NCI-H524 treated with DMSO at 0.1 percent for 48 hours (cell line): Measurements from ENCODE around the gene BRCA2.
"Not testable (repeated sequence)": the region's sequence is repeated elsewhere in the genome, so short reads cannot be mapped to it uniquely, and the experiment has no call there.

Experiments used
- DNase-seq: peaks from one replicate; lab custom pipeline; 2025; lab: John Stamatoyannopoulos, UW

BRCA2 gene

DNA sequence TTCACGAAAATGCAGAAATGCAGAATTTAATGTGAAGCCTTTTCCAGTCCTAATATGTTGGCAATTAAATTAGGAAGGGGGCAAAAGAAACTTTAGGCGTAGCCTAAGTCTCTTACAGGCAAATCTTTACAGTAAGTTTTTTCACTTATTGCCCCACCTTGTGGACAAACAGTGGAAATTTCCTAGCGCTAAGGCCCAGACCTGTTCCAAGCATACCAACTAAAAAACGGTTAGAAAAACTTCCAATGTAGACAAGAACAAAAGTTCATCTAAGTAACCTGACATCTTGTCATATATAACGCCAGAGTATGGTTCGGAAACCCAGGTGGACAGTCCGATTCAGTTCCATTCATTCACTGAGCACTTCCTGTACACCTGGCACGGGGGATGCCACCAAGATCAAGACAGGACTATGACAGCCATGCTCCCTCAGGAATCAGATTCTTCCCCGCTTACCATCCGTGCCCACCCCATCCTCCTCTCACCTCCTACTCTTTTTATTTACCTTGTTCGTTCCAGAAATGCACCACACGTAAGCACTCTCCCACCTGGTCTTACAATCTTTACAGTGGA lies 5.1 kb upstream of the BRCA2 start:
- peak; percentile 26 for DNase-seq

DNA sequence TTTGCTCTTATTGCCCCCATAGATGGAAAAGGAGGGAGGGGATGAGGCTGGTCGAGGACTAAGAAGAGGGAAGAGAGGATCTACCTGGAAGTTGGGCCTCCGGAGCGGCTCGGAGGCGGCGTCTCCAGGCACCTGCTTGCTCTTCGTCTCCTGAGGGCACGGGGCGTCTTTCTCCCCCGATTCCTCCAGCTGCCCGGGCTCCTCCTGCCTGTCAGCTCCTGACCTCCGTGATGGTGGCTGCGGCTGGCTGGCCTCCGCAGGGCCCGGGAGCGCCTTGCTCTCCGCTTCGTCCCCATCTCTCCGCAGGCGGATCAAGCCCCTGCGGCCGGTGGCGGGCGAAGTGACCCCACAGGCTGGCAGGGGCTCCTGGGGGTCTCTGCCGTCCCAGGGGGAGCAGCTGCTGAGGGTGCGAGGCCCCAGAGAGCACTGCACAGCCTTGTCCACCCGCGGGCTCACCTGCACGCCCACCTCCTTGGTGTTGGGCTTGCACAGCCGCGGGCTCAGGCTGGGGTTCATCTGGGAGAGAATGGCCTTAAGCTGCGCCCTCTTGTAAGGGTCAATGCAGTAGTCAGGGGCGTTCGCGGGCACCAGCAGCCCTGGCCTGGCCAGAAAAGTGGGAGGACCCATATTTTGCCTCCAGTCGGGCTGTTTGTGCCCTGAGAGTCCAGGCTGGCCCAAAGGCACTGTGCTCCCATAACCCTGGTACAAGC lies 4.0 kb upstream of the BRCA2 start:
- DNase-seq = no peak

DNA sequence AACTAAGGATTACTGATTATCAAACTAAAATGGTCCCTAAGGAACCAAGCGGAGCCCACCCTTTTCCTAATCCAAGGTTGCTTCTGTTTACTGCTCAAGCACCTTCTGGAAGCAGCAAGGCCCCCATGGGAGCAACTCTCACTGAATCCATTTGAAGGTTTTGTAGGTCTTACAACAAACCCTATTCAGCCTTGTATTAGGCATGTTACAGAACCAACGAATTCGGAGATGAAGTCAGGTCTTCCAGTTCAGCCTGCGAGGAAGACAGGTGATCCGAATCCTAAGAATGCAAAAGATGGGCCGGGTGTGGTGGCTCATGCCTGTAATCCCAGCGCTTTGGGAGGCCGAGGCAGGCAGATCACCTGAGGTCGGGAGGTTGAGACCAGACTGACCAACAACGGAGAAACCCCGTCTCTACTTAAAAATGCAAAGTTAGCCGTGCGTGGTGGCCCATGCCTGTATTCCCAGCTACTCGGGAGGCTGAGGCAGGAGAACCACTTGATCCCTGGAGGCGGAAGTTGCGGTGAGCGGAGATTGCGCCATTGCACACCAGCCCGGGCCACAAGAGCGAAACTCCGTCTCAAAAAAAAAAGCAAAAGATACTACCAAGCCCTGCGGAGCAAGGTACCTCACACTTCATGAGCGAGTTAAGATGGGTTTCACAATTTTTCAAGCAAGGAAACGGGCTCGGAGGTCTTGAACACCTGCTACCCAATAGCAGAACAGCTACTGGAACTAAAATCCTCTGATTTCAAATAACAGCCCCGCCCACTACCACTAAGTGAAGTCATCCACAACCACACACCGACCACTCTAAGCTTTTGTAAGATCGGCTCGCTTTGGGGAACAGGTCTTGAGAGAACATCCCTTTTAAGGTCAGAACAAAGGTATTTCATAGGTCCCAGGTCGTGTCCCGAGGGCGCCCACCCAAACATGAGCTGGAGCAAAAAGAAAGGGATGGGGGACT lies 754 bp upstream of the BRCA2 start:
- no peak for DNase-seq

DNA sequence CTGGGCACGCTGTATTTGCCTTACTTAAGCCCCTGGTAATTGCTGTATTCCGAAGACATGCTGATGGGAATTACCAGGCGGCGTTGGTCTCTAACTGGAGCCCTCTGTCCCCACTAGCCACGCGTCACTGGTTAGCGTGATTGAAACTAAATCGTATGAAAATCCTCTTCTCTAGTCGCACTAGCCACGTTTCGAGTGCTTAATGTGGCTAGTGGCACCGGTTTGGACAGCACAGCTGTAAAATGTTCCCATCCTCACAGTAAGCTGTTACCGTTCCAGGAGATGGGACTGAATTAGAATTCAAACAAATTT lies 676 bp downstream of the BRCA2 start:
- peak; percentile 91 for DNase-seq

DNA sequence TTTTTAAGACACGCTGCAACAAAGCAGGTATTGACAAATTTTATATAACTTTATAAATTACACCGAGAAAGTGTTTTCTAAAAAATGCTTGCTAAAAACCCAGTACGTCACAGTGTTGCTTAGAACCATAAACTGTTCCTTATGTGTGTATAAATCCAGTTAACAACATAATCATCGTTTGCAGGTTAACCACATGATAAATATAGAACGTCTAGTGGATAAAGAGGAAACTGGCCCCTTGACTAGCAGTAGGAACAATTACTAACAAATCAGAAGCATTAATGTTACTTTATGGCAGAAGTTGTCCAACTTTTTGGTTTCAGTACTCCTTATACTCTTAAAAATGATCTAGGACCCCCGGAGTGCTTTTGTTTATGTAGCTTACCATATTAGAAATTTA lies 1.2 kb downstream of the BRCA2 start:
- DNase-seq = no peak

DNA sequence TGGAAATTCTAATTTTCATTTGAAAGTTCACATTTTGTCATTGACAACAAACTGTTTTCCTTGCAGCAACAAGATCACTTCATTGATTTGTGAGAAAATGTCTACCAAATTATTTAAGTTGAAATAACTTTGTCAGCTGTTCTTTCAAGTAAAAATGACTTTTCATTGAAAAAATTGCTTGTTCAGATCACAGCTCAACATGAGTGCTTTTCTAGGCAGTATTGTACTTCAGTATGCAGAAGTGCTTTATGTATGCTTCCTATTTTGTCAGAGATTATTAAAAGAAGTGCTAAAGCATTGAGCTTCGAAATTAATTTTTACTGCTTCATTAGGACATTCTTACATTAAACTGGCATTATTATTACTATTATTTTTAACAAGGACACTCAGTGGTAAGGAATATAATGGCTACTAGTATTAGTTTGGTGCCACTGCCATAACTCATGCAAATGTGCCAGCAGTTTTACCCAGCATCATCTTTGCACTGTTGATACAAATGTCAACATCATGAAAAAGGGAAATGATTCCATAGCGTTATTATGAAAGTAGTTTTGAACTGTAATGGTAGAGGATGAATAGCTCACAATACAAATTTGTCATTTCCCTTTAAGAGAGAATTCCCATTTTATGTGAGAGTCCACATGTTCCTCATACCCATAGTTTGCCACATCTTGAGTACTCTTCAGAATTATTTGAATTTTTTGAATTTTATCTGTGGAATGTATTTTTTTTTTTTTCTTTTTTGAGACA lies 2.6 kb downstream of the BRCA2 start:
- DNase-seq = no peak

DNA sequence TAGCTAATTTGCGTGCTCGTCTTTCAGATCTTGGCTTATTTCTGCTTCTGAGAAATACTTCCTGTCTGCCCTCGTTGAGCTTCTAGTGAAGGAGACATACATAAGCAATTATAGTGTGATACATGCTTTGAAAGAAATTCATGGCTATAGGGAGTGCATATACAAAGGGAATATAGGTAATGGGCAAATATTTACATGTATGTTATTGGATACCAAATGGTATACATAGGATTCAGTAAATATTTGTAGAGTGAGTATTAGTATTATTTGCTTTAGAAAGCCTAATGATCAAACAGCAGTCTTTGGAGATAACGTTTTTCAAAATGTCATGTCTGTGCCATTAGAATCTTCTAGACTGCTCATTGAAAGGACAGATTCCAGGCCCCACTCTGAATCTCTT lies 5.2 kb downstream of the BRCA2 start:
- DNase-seq = no peak

DNA sequence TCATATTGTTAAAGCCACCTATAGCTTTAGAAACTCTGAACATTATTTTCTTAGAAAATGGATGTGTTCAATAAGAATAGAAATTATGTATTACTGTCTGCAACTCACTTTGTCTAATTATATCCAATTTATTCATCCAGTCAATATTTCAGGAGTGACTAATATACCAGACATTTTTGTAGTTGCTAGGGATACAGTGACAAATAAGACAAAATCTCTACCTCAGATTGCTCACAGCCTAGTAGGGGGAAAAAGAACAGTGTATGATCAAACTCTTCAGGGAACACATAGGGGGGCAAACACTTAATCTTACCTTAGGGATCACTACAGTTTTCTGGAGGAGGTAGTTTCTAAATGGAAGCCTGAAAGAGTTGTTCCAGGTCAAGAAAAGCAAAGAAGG lies 8.6 kb downstream of the BRCA2 start:
- no peak for DNase-seq

DNA sequence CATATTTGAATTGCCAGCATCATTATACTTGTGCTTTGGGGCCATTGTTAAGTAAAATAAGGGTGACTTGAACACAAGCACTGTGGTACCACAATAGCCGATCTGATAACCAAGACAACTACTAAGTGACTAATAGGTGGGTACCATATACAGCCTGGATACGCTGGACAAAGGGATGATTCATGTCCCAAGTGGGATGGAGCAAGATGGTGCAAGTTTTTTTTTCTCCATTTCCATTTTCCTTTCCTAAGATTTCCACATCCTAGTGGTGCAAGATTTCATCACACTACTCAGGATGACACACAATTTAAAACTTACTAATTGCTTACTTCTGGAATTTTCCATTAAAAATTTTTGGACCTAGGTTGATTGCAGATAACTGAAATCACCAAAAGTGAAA lies 15.1 kb downstream of the BRCA2 start:
- DNase-seq = no peak

DNA sequence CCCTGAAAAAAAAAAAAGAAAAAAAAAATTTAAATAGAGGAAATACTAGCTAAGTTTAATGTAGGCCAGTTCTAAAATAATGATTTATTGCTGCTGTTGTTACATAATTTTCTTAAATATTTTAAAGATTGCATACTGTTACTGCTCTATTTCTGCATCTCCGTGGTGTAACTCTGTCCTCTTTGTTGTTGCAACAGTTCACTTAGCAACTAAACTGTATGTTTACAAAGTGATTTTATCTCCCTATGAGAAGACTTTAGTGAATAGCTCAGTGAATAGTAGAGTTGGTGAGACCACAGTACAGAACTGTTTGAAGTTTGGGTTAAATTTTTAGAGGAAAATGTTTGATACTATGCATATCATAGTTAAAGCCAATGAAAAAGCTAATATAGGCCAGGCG lies 19.4 kb downstream of the BRCA2 start:
- no peak for DNase-seq

DNA sequence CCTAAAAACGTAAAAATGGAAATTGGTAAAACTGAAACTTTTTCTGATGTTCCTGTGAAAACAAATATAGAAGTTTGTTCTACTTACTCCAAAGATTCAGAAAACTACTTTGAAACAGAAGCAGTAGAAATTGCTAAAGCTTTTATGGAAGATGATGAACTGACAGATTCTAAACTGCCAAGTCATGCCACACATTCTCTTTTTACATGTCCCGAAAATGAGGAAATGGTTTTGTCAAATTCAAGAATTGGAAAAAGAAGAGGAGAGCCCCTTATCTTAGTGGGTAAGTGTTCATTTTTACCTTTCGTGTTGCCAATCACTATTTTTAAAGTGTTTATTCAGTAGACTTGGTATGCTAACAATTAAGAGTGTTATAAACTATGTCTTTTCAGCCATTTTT lies 25.6 kb downstream of the BRCA2 start:
- DNase-seq = no peak

DNA sequence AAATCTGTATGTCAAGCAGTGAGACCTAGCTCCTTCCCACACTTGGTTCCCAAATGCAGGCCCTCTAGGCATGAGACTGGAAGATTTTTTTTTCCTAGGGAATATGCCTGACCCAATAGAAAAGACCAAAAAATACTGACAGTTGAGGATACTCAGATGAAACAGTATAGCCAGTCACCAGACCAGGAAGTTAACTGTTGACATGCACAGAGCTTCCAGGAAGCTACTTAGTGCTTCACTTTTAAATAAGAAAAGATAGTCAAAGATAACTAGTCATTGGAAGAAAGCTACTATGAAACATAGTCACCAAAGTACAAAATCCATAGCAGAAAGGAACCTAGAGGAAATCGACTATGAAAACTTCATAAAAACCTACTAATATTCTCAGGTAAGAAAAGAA lies 32.3 kb downstream of the BRCA2 start:
- no peak for DNase-seq

DNA sequence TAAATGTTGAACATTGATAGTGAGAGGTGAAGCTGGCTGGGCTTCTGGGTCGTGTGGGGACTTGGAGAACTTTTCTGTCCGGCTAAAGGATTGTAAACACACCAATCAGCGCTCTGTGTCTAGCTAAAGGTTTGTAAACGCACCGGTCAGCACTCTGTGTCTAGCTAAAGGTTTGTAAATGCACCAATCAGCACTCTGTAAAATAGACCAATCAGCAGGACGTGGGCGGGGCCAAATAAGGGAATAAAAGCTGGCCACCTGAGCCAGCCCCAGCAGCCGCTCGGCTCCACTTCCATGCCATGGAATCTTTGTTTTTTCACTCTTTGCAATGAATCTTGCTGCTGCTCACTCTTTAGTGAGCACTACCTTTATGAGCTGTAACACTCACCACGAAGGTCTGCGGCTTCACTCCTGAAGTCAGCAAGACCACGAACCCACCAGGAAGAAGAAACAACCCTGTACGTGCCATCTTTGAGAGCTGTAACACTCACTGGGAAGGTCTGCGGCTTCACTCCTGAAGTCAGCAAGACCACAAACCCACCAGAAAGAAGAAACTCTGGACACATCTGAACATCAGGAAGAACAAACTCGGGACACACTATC lies 35.6 kb downstream of the BRCA2 start:
- not testable (repeated sequence) for DNase-seq

DNA sequence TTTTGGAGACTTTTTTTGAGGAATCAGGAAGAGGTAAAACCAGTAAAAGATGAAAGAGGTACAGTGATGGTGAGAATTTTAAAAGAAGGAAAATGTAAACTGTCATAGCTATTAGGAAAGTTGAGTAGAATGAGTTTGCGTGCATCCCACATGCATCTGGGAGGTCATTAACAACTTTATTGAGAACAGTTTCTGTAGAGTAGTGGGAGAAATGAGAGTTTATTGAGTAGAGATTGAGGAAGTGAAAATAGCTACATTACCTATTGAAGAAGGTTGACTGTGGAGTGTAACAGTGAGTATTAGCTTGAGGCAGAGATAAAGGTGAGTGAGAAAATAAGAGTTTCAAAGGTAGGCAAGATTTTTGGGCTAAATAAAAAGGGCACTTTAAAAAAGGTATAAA lies 38.7 kb downstream of the BRCA2 start:
- DNase-seq = no peak

DNA sequence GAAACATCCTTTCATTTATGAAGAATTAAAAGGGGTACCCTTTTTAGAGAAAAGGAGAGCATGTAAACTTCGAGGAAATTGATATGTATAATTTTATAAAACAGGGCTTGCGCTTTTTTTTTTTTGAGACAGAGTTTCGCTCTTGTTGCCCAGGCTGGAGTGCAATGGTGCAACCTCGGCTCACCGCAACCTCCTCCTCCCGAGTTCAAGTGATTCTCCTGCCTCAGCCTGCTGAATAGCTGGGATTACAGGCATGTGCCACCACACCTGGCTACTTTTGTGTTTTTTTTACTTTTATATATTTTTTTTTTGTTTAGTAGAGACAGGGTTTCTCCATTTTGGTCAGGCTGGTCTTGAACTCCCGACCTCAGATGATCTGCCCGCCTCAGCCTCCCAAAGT lies 40.6 kb downstream of the BRCA2 start:
- DNase-seq = not testable (repeated sequence)

DNA sequence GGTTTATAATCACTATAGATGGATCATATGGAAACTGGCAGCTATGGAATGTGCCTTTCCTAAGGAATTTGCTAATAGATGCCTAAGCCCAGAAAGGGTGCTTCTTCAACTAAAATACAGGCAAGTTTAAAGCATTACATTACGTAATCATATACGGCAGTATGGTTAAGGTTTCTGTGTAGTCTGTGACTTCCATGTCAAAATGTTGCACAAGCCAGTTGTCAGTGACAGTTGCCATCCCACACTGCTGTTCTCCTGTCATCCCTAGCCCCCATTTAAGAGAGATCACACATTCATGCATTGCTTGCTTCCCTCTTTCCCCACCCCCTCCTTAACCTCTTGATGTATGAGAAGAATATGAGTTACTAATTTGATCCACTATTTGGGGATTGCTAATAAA lies 47.3 kb downstream of the BRCA2 start:
- no peak for DNase-seq

DNA sequence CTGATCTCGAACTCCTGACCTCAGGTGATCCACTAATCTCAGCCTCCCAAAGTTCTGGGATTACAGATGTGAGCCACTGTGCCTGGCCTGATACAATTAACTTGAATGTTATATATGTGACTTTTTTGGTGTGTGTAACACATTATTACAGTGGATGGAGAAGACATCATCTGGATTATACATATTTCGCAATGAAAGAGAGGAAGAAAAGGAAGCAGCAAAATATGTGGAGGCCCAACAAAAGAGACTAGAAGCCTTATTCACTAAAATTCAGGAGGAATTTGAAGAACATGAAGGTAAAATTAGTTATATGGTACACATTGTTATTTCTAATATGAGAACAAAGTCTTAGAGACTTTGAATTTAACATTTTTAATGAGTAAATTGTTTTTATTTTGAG lies 55.5 kb downstream of the BRCA2 start:
- DNase-seq = no peak

DNA sequence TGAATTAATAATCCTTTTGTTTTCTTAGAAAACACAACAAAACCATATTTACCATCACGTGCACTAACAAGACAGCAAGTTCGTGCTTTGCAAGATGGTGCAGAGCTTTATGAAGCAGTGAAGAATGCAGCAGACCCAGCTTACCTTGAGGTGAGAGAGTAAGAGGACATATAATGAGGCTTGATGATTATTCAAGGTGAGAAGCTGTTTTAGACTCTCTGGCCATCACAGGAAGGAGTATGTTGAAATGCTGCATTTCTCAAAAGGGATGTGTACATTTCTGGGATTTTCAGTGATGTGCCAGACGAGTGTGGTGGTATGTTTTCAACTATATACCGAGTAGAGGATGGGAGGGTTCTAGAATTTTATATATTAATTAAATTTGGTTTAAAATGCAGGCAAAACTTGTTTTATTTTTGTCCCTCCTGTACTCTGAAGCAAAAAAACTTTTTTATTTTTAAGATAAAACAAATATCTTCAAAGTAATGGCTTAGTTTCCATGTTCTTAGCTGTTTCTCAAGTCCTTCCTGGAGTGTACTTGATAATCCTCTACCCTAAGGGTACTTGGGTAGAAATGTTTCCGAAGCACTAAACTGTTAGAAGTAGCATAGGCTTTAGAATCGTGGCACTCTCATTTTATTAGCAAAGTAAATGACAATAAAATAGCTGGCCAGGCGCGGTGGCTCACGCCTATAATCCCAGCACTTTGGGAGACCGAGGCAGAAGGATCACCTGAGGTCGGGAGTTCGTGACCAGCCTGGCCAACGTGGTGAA lies 61.5 kb downstream of the BRCA2 start:
- no peak for DNase-seq

DNA sequence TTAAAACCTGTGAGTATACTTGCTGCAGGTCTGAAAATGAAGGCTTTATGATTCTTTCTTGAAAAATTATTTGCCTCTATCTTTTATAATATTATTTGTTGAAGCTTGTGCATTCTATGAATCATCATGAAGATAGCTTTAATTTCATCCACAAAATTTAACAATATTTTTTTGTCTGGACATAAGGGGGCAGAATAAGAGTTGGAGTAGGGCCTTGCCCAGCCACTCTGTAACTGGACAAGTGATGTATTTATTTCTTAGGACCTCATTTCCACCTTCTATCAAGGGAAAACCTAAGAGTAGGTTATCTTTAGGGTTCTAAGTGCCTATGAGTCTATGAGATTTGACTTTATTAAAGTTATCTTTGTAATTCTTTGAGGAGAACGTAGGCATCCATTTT lies 62.7 kb downstream of the BRCA2 start:
- no peak for DNase-seq

DNA sequence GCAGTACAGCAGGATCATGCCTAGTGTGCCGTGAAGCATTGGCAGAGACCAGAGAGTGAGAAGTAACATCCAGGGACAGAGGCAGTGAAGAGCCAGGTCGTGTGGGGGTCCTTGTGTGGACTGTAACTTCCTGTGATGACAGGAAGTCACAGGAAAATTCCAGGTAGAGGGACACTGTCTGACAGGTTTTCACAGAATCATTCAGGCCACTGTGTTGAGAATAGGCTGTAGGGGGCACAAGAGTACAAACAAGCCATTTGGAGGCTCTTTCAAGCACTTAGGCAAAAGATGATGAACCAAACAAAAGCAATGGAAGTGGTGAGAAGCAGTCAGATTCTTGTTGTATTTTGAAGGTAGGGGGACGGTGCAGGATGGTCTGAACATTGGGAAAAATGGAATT lies 66.2 kb downstream of the BRCA2 start:
- no peak for DNase-seq
